T-helper 1 cell treated with Interleukin-12 subunit alpha and Interleukin-12 subunit beta and Interleukin-4 antibody, amounts not matched to agents 30 μg/mL and 1 μg/mL, for 36 hours (primary cell): ENCODE data around the gene ANOS1.
"Not testable (repeated sequence)": the region's sequence is repeated elsewhere in the genome, so short reads cannot be mapped to it uniquely, and the experiment has no call there.

Experiments used
- H3K27ac Mint-ChIP-seq: one replicate; pipeline ENCODE4 v1.8.0; 2021; ENCODE audit warnings: mild to moderate bottlenecking, mixed read lengths
- H3K27me3 Mint-ChIP-seq: one replicate; pipeline ENCODE4 v1.8.0; 2021; ENCODE audit warnings: low read depth, mixed read lengths
- H3K36me3 Mint-ChIP-seq: one replicate; pipeline ENCODE4 v1.8.0; 2021; ENCODE audit warnings: low read depth, mixed read lengths
- H3K4me1 Mint-ChIP-seq: one replicate; pipeline ENCODE4 v1.8.0; 2021; ENCODE audit warnings: low read depth, mixed read lengths
- H3K4me3 Mint-ChIP-seq: one replicate; pipeline ENCODE4 v1.8.0; 2021; ENCODE audit warnings: mild to moderate bottlenecking, moderate library complexity, mixed read lengths
- H3K9me3 Mint-ChIP-seq: one replicate; pipeline ENCODE4 v1.8.0; 2021; ENCODE audit warnings: mixed read lengths

ANOS1 gene

DNA sequence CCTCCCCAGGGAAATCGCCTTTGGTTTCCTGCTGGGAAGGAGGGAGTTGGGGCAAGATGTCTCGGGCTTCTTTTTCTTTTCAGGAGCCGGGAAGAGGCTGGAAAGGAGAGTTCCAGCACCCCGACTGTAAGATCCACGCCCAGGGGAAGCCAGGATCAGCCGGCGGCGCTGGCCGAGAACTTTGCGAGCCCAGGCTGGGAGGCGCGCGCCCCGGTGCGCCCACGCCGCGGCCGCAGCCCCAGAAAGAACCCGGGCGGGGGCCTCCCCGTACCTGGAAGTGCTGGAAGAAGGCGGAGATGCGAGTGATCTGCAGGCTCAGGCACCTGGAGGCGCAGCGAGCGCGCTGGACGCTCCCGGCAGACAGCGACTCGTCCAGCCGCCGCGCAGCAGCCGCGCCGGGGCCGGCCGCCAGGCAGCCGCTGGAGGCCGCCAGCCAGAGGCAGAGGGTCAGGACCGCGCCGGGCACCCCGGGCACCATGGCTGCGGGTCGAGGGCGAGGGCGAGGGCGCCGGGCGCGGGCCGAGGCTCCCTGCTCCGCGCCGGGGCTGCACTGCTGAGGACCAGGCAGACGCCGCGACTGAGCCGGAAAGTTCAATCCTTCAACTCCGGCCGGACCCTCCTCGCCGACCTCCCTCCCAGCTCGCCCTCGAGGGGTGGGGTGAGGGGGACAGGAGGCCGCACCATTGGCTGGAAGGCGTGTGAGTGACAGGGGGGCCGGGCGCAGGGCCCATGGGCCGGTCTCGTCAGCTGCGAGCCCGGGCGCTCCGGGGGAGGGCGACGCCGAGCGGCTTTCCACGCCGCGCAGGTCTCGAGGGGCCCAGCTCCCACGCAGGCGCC is at the start of gene ANOS1:
Gene ANOS1 (minus strand): TSS at position 579 of the 837 bp plus-strand sequence. CDS start 101 bp downstream, at position 478.
- Mint-ChIP-seq H3K36me3 (no peaks in the 10 kb centered on the region), H3K9me3 (no peaks in the 10 kb centered on the region), H3K27me3 (peaks cover 30% of the 10 kb centered on the region), H3K4me3 (no peak within 1 kb of the TSS), H3K4me1 (no peaks in the 10 kb centered on the region), H3K27ac (no peak within 1 kb of the TSS)

GRCh38 chrX:8773117-8773516 is 41.2 kb upstream of the ANOS1 start:
- Mint-ChIP-seq H3K4me1 (no peaks in the 10 kb centered on the region), H3K27ac (no peak overlapping the region), H3K36me3 (no peaks in the 10 kb centered on the region), H3K4me3 (no peak overlapping the region), H3K27me3 (peaks cover 7% of the 10 kb centered on the region), H3K9me3 (no peaks in the 10 kb centered on the region)

- no peaks in the 10 kb centered on the region for H3K27me3 Mint-ChIP-seq
Measured at GRCh38 chrX:8760021-8760420, 28.1 kb upstream of the ANOS1 start.

DNA sequence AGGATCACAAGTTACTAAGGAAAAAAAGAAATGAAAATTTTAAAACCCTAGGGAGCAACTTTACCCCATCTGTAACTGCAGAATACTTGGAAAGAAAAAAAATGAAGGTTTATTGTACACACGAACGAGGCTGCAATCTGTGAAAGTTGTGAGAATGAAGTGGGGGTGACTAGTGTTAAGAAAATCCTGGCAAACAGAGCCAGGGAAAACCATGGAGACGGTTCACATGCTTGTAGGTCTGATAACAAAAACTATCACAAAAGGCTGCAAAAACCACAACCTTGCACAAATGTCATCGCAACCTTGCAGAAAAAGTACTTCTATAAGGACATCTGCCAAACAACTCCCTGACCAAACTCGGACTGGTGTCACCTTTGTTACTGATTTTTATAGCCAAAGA is 26.8 kb upstream of the ANOS1 start:
- H3K4me3 Mint-ChIP-seq, H3K9me3 Mint-ChIP-seq, H3K27me3 Mint-ChIP-seq, H3K36me3 Mint-ChIP-seq, H3K4me1 Mint-ChIP-seq, H3K27ac Mint-ChIP-seq: not testable (repeated sequence)

More at GRCh38 chrX:8760021-8760420, 28.1 kb upstream of the ANOS1 start:
- no peak overlapping the region for H3K4me3 Mint-ChIP-seq
- no peaks in the 10 kb centered on the region for H3K9me3 Mint-ChIP-seq
- no peak overlapping the region for H3K27ac Mint-ChIP-seq
- no peaks in the 10 kb centered on the region for H3K4me1 Mint-ChIP-seq
- H3K36me3 Mint-ChIP-seq, result no peaks in the 10 kb centered on the region

DNA sequence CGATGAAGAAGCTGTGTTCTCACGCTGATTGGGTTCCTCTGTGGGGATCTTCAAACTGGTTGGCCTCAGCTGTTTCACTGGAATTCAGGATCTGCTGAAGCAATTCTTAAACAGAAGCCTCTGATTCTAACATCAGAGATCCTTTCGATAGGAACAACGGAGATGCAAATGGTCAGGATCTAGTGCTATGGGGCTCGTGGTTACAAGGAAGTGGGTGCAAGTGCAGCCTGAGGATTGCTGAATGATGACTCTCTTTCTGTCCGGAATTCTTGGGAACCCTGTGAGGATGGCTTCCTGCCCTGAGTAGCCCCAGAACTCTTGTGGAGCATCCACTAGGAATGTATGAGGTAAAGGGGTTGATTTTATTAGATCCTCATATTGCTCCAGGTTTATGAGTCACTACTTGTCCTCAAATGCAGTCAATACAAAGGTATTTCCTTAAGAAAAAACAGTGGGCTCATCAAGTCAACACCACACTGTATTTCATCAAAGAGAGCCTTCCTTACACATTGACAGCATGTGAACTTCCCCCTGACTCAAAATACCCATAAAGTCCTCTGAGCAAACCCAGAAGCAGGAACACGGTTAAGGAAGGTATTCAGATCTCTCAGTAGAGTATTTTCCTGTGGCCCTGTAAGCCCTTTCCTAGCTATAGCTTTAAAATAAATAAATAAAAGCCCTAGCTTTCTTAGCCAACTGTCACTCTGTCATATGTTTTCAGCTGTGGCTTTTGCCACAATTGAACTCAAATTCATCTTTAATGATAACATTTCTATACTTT is 25.9 kb upstream of the ANOS1 start:
- H3K4me1 Mint-ChIP-seq, H3K27ac Mint-ChIP-seq, H3K9me3 Mint-ChIP-seq, H3K4me3 Mint-ChIP-seq, H3K36me3 Mint-ChIP-seq, H3K27me3 Mint-ChIP-seq: not testable (repeated sequence)

DNA sequence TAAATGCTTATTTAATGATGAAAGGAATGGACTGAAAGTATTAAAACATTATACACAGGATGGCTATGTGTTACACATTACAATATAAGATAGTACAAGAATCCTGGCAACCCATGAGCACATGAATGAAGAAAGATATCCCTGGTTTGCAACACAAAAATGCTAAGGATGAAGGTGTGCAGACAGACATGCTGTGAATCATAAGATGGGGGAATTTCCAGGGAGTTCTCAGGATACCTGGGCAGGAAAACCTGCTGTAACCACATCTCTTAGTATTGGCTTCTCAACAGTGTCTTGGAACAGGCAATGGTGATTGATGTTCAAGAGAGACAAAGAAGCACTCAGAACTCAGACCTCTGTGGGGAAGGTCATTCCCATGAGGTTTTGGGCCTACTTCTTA is 23.9 kb upstream of the ANOS1 start:
- no peaks in the 10 kb centered on the region for H3K27me3 Mint-ChIP-seq
- H3K36me3 Mint-ChIP-seq, result no peaks in the 10 kb centered on the region
- no peak overlapping the region for H3K27ac Mint-ChIP-seq
- H3K9me3 Mint-ChIP-seq, result no peaks in the 10 kb centered on the region
- no peaks in the 10 kb centered on the region for H3K4me1 Mint-ChIP-seq
- H3K4me3 Mint-ChIP-seq, result no peak overlapping the region

- Mint-ChIP-seq H3K36me3 (no peaks in the 10 kb centered on the region), H3K4me1 (no peaks in the 10 kb centered on the region), H3K27ac (no peak overlapping the region), H3K4me3 (no peak overlapping the region), H3K27me3 (no peaks in the 10 kb centered on the region), H3K9me3 (no peaks in the 10 kb centered on the region)
Measured at GRCh38 chrX:8755116-8755515, 23.2 kb upstream of the ANOS1 start.

DNA sequence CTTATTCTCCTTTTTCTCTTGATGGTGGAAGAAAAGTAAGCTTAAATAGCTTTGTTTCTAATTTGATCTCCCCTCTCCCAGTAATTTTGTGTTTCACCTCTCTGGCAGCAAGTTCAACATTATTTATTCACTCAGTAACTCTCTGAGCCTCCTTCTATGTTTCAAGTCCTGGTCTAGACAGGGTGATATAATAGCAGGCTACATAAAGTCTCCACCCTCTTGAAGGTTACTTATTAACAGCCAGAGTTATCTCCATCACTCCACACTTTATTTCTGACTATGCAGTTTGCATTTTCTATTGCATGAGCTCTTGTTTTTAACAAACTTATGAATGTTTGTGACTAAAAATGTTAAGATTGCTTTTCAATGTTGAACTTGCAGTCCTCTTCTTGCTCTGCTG is 17.8 kb upstream of the ANOS1 start:
- Mint-ChIP-seq H3K9me3 (no peaks in the 10 kb centered on the region), H3K36me3 (no peaks in the 10 kb centered on the region), H3K4me3 (no peak overlapping the region), H3K27ac (no peak overlapping the region), H3K27me3 (peaks cover 4% of the 10 kb centered on the region), H3K4me1 (no peaks in the 10 kb centered on the region)

GRCh38 chrX:8748855-8749254 is 16.9 kb upstream of the ANOS1 start:
- Mint-ChIP-seq H3K27ac (no peak overlapping the region), H3K4me1 (no peaks in the 10 kb centered on the region), H3K27me3 (peaks cover 4% of the 10 kb centered on the region), H3K36me3 (no peaks in the 10 kb centered on the region), H3K9me3 (no peaks in the 10 kb centered on the region), H3K4me3 (no peak overlapping the region)

- Mint-ChIP-seq H3K36me3 (no peaks in the 10 kb centered on the region), H3K9me3 (no peaks in the 10 kb centered on the region), H3K4me1 (no peaks in the 10 kb centered on the region), H3K27ac (no peak overlapping the region), H3K4me3 (no peak overlapping the region), H3K27me3 (no peaks in the 10 kb centered on the region)
Measured at GRCh38 chrX:8743126-8743732, 11.3 kb upstream of the ANOS1 start.

GRCh38 chrX:8741981-8742380 is 10.0 kb upstream of the ANOS1 start:
- Mint-ChIP-seq H3K27me3 (no peaks in the 10 kb centered on the region), H3K9me3 (no peaks in the 10 kb centered on the region), H3K4me3 (no peak overlapping the region), H3K27ac (no peak overlapping the region), H3K4me1 (no peaks in the 10 kb centered on the region), H3K36me3 (no peaks in the 10 kb centered on the region)

GRCh38 chrX:8738588-8739189 is 6.8 kb upstream of the ANOS1 start:
- Mint-ChIP-seq H3K36me3 (no peaks in the 10 kb centered on the region), H3K4me3 (no peak overlapping the region), H3K27ac (no peak overlapping the region), H3K4me1 (no peaks in the 10 kb centered on the region), H3K9me3 (no peaks in the 10 kb centered on the region), H3K27me3 (peaks cover 4% of the 10 kb centered on the region)

DNA sequence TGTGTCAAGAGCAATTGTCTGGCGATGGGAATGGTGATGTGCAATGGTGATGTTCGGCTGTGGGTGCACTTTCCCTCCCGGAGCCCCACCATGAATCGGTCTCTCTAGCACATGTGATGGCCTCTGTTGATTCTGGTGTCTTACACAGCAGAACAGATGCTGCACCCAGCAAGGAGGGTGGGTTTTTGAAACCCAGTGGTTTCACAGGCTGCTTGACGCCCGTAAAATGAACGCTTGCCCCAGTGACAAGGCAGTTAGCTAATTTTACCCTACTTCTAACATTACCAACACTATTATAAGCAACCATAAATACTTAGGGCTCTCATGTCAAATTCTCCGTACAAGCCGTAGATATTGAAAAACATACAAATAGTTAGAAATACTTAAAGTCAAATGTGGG is 5.9 kb upstream of the ANOS1 start:
- Mint-ChIP-seq H3K4me1 (no peaks in the 10 kb centered on the region), H3K27ac (no peak overlapping the region), H3K4me3 (no peak overlapping the region), H3K36me3 (no peaks in the 10 kb centered on the region), H3K27me3 (peaks cover 11% of the 10 kb centered on the region), H3K9me3 (no peaks in the 10 kb centered on the region)

GRCh38 chrX:8730812-8731558 is 952 bp downstream of the ANOS1 start:
- Mint-ChIP-seq H3K27ac (no peak overlapping the region), H3K4me3 (no peak overlapping the region), H3K4me1 (no peaks in the 10 kb centered on the region)

More at GRCh38 chrX:8730812-8731558, 952 bp downstream of the ANOS1 start:
- Mint-ChIP-seq H3K9me3 (no peaks in the 10 kb centered on the region), H3K27me3 (peaks cover 28% of the 10 kb centered on the region), H3K36me3 (no peaks in the 10 kb centered on the region)
